Testis (tissue), 3 donors: ENCODE results near the gene COX19. TPM values are rescaled to one million over a fixed set of nuclear protein-coding genes. Genes with fewer than 3 reads are reported as not detected.
"Not testable (repeated sequence)": the region's sequence is repeated elsewhere in the genome, so short reads cannot be mapped to it uniquely, and the experiment has no call there.

Experiments used
- DNase-seq: peaks from one replicate; pipeline ENCODE4 v3.0.0-alpha.2; 2019
- H3K27ac ChIP-seq, 2 donors: fragments of 200-600 bp; sonication (generic); one replicate each; pipeline ENCODE4 v1.5.1; 2019
- H3K27me3 ChIP-seq: fragments of 200-600 bp; sonication (generic); one replicate; pipeline ENCODE4 v1.5.1; 2019
- H3K36me3 ChIP-seq: fragments of 200-600 bp; sonication (generic); one replicate; pipeline ENCODE4 v1.5.1; 2017; ENCODE audit warnings: low read depth; ENCODE audit errors: missing control alignments
- H3K4me1 ChIP-seq: fragments of 200-600 bp; sonication (generic); one replicate; pipeline ENCODE4 v1.5.1; 2019
- H3K4me3 ChIP-seq, 2 donors: fragments of 200-600 bp; sonication (generic); one replicate each; pipeline ENCODE4 v1.5.1; 2017 to 2019
- H3K9me3 ChIP-seq: fragments of 200-600 bp; sonication (generic); one replicate; pipeline ENCODE4 v1.5.1; 2017
- POLR2A ChIP-seq: fragments of 450-650 bp; IDR thresholded peaks from one replicate; pipeline ENCODE4 v1.6.1; 2017; ENCODE audit warnings: antibody characterized with exemption, mild to moderate bottlenecking, moderate library complexity
- WGBS, 2 donors: methylation state at CpG; one replicate each; pipeline ENCODE4 v1.1.5; 2018; 5-methylcytosine and 5-hydroxymethylcytosine counted together
- intact Hi-C: fragments of 100-400 bp; cut with DNase I; formaldehyde crosslinking; loops from one replicate; pipeline ENCODE4 v1.15.1; 2023; ENCODE audit warnings: low total_unique reads
- polyA plus RNA-seq: library from polyadenylated mRNA; stranded (reverse); fragments of 350-450 nt; fragmentation: Illumina TruSeq; extraction: RNeasy Lipid Tissue Mini Kit (QIAGEN cat#74804); gene quantifications from one replicate; pipeline ENCODE4 v1.2.3, GENCODE V29; 2014; ENCODE audit warnings: low read depth, low replicate concordance; ENCODE audit not compliant: insufficient read depth
- total RNA-seq, 2 donors: library from RNA; depleted of rRNA; stranded (reverse); fragments of >200 nt; gene quantifications; one replicate each; pipeline ENCODE4 v1.2.3, GENCODE V29; 2016
- TF ChIP-seq, protein P1 (sequence below), 3 experiments: fragments of 450-650 bp in 2 of 3; fragments of 200-600 bp in 1 of 3; sonication (generic) in 1 of 3; IDR thresholded peaks; one replicate each; pipeline ENCODE4 v1.5.1; 2016 to 2019; ENCODE audit warnings: antibody characterized with exemption in 3 of 3, mild to moderate bottlenecking in 2 of 3, moderate library complexity in 1 of 3

The COX19 gene
- total and polyA plus RNA-seq, 3 donors from 2014 or later = 8.8 to 23.5 (median 21.6) TPM

DNA sequence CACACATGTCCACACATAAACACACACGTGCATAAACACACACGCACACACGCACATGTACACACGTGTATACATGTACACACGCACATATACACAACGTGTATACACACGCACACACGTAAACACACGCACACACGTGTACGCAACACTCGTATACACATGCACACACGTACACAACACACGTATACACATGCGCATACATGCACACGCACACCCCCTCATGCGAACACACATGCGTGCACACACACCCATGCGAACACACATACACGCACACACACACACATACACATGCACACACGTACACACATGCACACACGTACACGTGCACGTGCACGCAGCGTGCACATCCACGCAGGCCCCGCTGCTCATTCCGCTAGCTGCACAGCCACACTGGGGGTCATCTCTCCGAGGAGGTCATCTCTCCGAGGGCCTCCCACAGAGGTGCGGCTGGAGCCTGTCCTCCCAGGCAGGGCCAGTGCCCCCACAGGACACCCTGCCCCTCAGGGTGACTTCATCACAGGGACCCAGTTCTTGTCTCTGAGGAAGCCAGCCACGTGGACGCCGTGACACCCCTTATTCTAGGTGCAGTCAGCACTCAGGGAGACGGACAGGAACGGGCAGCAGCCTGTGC is 33.5 kb upstream of the COX19 start:
- Histone ChIP-seq H3K9me3 (no peaks in the 10 kb centered on the region), H3K4me3 (no peak overlapping the region), H3K27ac (no peak overlapping the region), H3K36me3 (no peaks in the 10 kb centered on the region), H3K4me1 (no peaks in the 10 kb centered on the region), H3K27me3 (no peaks in the 10 kb centered on the region)
- 87 to 88% methylated on average over 30 to 37 of the region's 37 CpGs for WGBS, 2 donors
- no peak for DNase-seq
- intact Hi-C loops = no loop called here
- TF ChIP-seq POLR2A = no peak
- TF ChIP-seq, protein P1, sequence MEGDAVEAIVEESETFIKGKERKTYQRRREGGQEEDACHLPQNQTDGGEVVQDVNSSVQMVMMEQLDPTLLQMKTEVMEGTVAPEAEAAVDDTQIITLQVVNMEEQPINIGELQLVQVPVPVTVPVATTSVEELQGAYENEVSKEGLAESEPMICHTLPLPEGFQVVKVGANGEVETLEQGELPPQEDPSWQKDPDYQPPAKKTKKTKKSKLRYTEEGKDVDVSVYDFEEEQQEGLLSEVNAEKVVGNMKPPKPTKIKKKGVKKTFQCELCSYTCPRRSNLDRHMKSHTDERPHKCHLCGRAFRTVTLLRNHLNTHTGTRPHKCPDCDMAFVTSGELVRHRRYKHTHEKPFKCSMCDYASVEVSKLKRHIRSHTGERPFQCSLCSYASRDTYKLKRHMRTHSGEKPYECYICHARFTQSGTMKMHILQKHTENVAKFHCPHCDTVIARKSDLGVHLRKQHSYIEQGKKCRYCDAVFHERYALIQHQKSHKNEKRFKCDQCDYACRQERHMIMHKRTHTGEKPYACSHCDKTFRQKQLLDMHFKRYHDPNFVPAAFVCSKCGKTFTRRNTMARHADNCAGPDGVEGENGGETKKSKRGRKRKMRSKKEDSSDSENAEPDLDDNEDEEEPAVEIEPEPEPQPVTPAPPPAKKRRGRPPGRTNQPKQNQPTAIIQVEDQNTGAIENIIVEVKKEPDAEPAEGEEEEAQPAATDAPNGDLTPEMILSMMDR (IDR thresholded peaks at IDR 0.05) = no peak

DNA sequence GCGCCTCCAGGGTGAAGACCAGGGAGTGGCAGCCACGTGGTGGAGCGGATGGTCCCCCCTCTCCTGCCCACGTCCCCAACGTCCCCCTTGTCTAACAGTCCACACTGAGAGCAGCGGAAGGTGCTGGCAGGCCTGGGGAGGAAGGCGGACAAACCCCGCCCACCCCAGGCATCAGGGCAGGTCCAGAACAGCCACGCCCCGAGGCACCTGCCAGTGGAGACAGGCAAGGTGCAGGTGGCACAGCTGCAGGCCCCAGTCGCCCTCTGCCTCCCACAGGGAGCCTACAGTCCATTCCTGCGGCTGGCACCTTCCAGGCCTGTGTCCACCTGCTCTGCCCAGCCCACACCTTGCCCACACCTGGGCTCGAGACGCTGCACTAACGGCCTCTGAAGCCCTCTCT is 32.6 kb upstream of the COX19 start:
- Histone ChIP-seq H3K36me3 (no peaks in the 10 kb centered on the region), H3K4me3 (no peak overlapping the region), H3K27me3 (no peaks in the 10 kb centered on the region), H3K9me3 (no peaks in the 10 kb centered on the region), H3K4me1 (no peaks in the 10 kb centered on the region), H3K27ac (no peak overlapping the region)
- intact Hi-C loops = no loop called here
- no peak for DNase-seq
- 89% methylated on average over 9 of the region's 15 CpGs; no CpG with 5 or more reads in 1 of the 2 donors for WGBS, 2 donors
- no peak for TF ChIP-seq POLR2A
- TF ChIP-seq, protein P1 (IDR thresholded peaks at IDR 0.05) = no peak

GRCh38 chr7:1005303-1005702 is 30.0 kb upstream of the COX19 start:
- DNase-seq = no peak
- TF ChIP-seq, protein P1 (IDR thresholded peaks at IDR 0.05) = no peak
- no peak for TF ChIP-seq POLR2A
- H3K4me1 ChIP-seq = no peaks in the 10 kb centered on the region
- H3K4me3 ChIP-seq = no peak overlapping the region
- 92 to 95% methylated on average over 16 to 20 of the region's 21 CpGs for WGBS, 2 donors
- intact Hi-C loops = no loop called here
- no peaks in the 10 kb centered on the region for H3K36me3 ChIP-seq
- no peaks in the 10 kb centered on the region for H3K9me3 ChIP-seq
- no peak overlapping the region for H3K27ac ChIP-seq
- no peaks in the 10 kb centered on the region for H3K27me3 ChIP-seq

GRCh38 chr7:1004018-1004852 is 28.9 kb upstream of the COX19 start:
- intact Hi-C loops = no loop called here
- H3K4me3 ChIP-seq = no peak overlapping the region
- H3K4me1 ChIP-seq = no peaks in the 10 kb centered on the region
- 82 to 84% methylated on average over 24 to 32 of the region's 32 CpGs for WGBS, 2 donors
- H3K27me3 ChIP-seq = no peaks in the 10 kb centered on the region
- H3K9me3 ChIP-seq = no peaks in the 10 kb centered on the region
- H3K27ac ChIP-seq = no peak overlapping the region
- TF ChIP-seq POLR2A = no peak
- TF ChIP-seq, protein P1 (IDR thresholded peaks at IDR 0.05) = no peak
- no peaks in the 10 kb centered on the region for H3K36me3 ChIP-seq
- DNase-seq = no peak

DNA sequence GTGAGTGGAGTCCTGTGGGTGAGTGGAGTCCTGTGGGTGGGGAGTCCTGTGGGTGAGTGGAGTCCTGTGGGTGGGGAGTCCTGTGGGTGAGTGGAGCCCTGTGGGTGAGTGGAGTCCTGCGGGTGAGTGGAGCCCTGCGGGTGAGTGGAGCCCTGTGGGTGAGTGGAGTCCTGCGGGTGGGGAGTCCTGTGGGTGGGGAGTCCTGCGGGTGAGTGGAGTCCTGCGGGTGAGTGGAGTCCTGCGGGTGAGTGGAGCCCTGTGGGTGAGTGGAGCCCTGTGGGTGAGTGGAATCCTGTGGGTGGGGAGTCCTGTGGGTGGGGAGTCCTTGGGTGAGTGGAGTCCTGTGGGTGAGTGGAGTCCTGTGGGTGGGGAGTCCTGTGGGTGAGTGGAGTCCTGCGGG is 27.1 kb upstream of the COX19 start:
- DNase-seq, H3K27me3 ChIP-seq, H3K4me3 ChIP-seq, H3K36me3 ChIP-seq, H3K9me3 ChIP-seq, H3K27ac ChIP-seq, intact Hi-C loops, H3K4me1 ChIP-seq: not testable (repeated sequence)
- WGBS, 2 donors = 89% methylated on average over 1 of the region's 7 CpGs; no CpG with 5 or more reads in 1 of the 2 donors

- H3K4me1 ChIP-seq, DNase-seq, H3K27me3 ChIP-seq, H3K36me3 ChIP-seq, H3K9me3 ChIP-seq, intact Hi-C loops, H3K4me3 ChIP-seq, H3K27ac ChIP-seq: not testable (repeated sequence)
- 89 to 100% methylated on average over 2 to 4 of the region's 4 CpGs for whole genome bisulfite sequencing, 2 donors
These were observed 26.7 kb upstream of the COX19 start for GRCh38 chr7:1002026-1002425.

GRCh38 chr7:1001069-1001770 is 25.9 kb upstream of the COX19 start:
- H3K4me3 ChIP-seq, H3K27me3 ChIP-seq, intact Hi-C loops, H3K27ac ChIP-seq, H3K36me3 ChIP-seq, DNase-seq, H3K4me1 ChIP-seq, H3K9me3 ChIP-seq: not testable (repeated sequence)
- WGBS, 2 donors = 86 to 94% methylated on average over 6 to 13 of the region's 14 CpGs
